ENCODE results near the gene LPGAT1.
A peak's percentile ranks its signal among the peaks of the same experiment; 100 is the strongest.

The LPGAT1 gene

GRCh38 chr1:211762206-211762605 lies 68.4 kb downstream of the LPGAT1 start:
- DNase-seq (ENCODE audit: low read depth, low spot score), result no peak

GRCh38 chr1:211761400-211761799 lies 69.2 kb downstream of the LPGAT1 start:
- DNase-seq (ENCODE audit: low read depth, low spot score), result no peak

- DNase-seq (ENCODE audit: low read depth, low spot score), result no peak
Measured at GRCh38 chr1:211756471-211757020, 74.0 kb downstream of the LPGAT1 start.

GRCh38 chr1:211753649-211754251 lies 76.8 kb downstream of the LPGAT1 start:
- no peak for DNase-seq (ENCODE audit: low read depth, low spot score)

- DNase-seq (ENCODE audit: low read depth, low spot score), result no peak
Measured at GRCh38 chr1:211752951-211753486, 77.5 kb downstream of the LPGAT1 start.

- DNase-seq (ENCODE audit: low read depth, low spot score), result no peak
Measured at GRCh38 chr1:211752317-211752716, 78.2 kb downstream of the LPGAT1 start.

GRCh38 chr1:211751438-211751837 lies 79.1 kb downstream of the LPGAT1 start:
- DNase-seq (ENCODE audit: low read depth, low spot score), result no peak

GRCh38 chr1:211750599-211750998 lies 80.0 kb downstream of the LPGAT1 start:
- no peak for DNase-seq (ENCODE audit: low read depth, low spot score)

GRCh38 chr1:211749251-211749650 lies 81.3 kb downstream of the LPGAT1 start:
- DNase-seq (ENCODE audit: low read depth, low spot score), result no peak

- no peak for DNase-seq (ENCODE audit: low read depth, low spot score)
Measured at GRCh38 chr1:211748810-211749209, 81.8 kb downstream of the LPGAT1 start.

- no peak for DNase-seq (ENCODE audit: low read depth, low spot score)
Measured at GRCh38 chr1:211742889-211743529, 87.6 kb downstream of the LPGAT1 start.

GRCh38 chr1:211742272-211742671 lies 88.3 kb downstream of the LPGAT1 start:
- no peak for DNase-seq (ENCODE audit: low read depth, low spot score)

- DNase-seq (ENCODE audit: low read depth, low spot score), result no peak
Measured at GRCh38 chr1:211741788-211742187, 88.8 kb downstream of the LPGAT1 start.

GRCh38 chr1:211741116-211741515 lies 89.4 kb downstream of the LPGAT1 start:
- DNase-seq (ENCODE audit: low read depth, low spot score), result no peak

- no peak for DNase-seq (ENCODE audit: low read depth, low spot score)
Measured at GRCh38 chr1:211739671-211740411, 90.7 kb downstream of the LPGAT1 start.

GRCh38 chr1:211738691-211739301 lies 91.8 kb downstream of the LPGAT1 start:
- DNase-seq (ENCODE audit: low read depth, low spot score), result peak; percentile 8

- no peak for DNase-seq (ENCODE audit: low read depth, low spot score)
Measured at GRCh38 chr1:211738096-211738690, 92.4 kb downstream of the LPGAT1 start.

GRCh38 chr1:211737115-211738035 lies 93.2 kb downstream of the LPGAT1 start:
- DNase-seq (ENCODE audit: low read depth, low spot score), result no peak

GRCh38 chr1:211736351-211736915 lies 94.1 kb downstream of the LPGAT1 start:
- no peak for DNase-seq (ENCODE audit: low read depth, low spot score)
